Naive thymus-derived CD8-positive, alpha-beta T cell (primary cell): Measurements from ENCODE around the gene SOX5. TPM values are rescaled to one million over a fixed set of nuclear protein-coding genes. Genes with fewer than 3 reads are reported as not detected.

Source experiments
- ATAC-seq, 2 donors: fragments of 150-1000 bp; cut with Tn5 transposase in 1 of 2; sonication (Bioruptor Pico), chemical (Tn5 transposase) in 1 of 2; 1 replicate in 1 of 2; 2 replicates in 1 of 2; pipeline ENCODE4 v1.10.0; 2021; ENCODE audit warnings: mild to moderate bottlenecking in 2 of 2, moderate library complexity in 2 of 2
- POLR2A ChIA-PET: fragments of 350-600 bp; sonication (Branson Sonifier 250); formaldehyde crosslinking; loops from one replicate; lab custom pipeline; 2021; ENCODE audit warnings: antibody characterized with exemption; lab: Charles Lee
- DNase-seq, 10 donors: peaks; one replicate each; pipeline versions ENCODE4 v3.0.0 to v3.0.0-alpha.2; 2020 to 2022
- H3K27ac Mint-ChIP-seq, 10 donors: one replicate each; pipeline ENCODE4 v1.8.0; 2020 to 2022; ENCODE audit warnings: mild to moderate bottlenecking in 10 of 10, mixed read lengths in 10 of 10, moderate library complexity in 4 of 10, inconsistent platforms in 1 of 10
- H3K27me3 Mint-ChIP-seq, 5 donors: one replicate each; pipeline ENCODE4 v1.8.0; 2021 to 2022; ENCODE audit warnings: mixed read lengths in 5 of 5
- H3K36me3 Mint-ChIP-seq, 3 donors: one replicate each; pipeline ENCODE4 v1.8.0; 2020 to 2022; ENCODE audit warnings: mixed read lengths in 3 of 3, mild to moderate bottlenecking in 2 of 3, inconsistent platforms in 1 of 3
- H3K4me1 Mint-ChIP-seq, 4 donors: one replicate each; pipeline ENCODE4 v1.8.0; 2021 to 2022; ENCODE audit warnings: mixed read lengths in 4 of 4
- H3K4me3 Mint-ChIP-seq, 10 donors: one replicate each; pipeline ENCODE4 v1.8.0; 2020 to 2022; ENCODE audit warnings: mild to moderate bottlenecking in 10 of 10, mixed read lengths in 10 of 10, moderate library complexity in 6 of 10, inconsistent platforms in 1 of 10
- H3K9me3 Mint-ChIP-seq, 9 donors: one replicate each; pipeline ENCODE4 v1.8.0; 2020 to 2022; ENCODE audit warnings: mixed read lengths in 9 of 9, mild to moderate bottlenecking in 3 of 9, inconsistent platforms in 1 of 9, moderate library complexity in 1 of 9
- polyA plus RNA-seq, 3 donors: library from polyadenylated mRNA; unstranded; fragments of 300-500 nt; fragmentation: Illumina TruSeq; gene quantifications; one replicate each; pipeline ENCODE4 v1.2.3, GENCODE V29; 2021
- total RNA-seq, 8 experiments: library from RNA in 2 of 8; stranded (reverse) in 2 of 8; gene quantifications; one replicate each; pipeline ENCODE4 v1.2.3 and lab custom pipeline; 2021 to 2026

Gene SOX5
- total and polyA plus RNA-seq, 5 experiments from 2014 or later, result not detected

DNA sequence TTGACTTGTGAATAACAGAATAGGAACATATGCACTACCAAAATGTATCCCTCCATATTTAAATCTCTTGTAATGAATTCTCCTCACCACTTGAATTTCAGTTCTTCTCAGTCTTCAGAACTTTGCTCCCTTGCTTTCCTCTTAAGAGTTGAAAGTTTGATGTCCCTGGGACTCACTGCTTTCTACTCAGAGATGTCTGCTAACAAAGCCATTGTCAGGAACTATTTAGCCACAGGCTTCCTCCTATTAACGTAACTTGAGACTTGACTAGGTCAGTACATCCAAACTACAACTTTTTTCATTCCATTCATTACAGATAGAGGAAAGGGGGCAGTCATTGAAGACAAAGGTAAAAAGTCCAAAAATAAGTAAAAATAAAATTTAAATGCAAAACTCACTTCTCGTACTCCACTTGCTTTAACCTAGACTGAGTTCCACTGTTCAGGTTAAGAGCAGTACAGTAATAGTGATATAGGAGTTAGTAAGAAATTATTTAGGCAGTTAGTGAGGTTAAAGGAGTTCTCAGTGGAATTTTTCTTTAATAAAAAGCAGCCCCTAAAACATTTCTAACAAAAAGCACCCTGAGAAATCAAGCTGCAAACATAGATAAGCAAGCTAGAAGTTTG lies 364.2 kb downstream of the SOX5 start:
- ATAC-seq (no peak), DNase-seq (no peak)
- POLR2A ChIA-PET, result no interaction called here
- Mint-ChIP-seq H3K9me3 (peaks cover 0 to 9% (median 0%) of the 10 kb centered on the region in 9 donors), H3K36me3 (no peaks in the 10 kb centered on the region), H3K27ac (no peak overlapping the region), H3K4me3 (no peak overlapping the region), H3K27me3 (no peaks in the 10 kb centered on the region), H3K4me1 (no peaks in the 10 kb centered on the region)

- no peak overlapping the region for H3K27ac Mint-ChIP-seq
- ATAC-seq, result no peak
- no peaks in the 10 kb centered on the region for H3K4me1 Mint-ChIP-seq
- H3K4me3 Mint-ChIP-seq, result no peak overlapping the region
- no peaks in the 10 kb centered on the region for H3K36me3 Mint-ChIP-seq
- H3K9me3 Mint-ChIP-seq, result peaks cover 0 to 9% (median 0%) of the 10 kb centered on the region in 9 donors
- POLR2A ChIA-PET, result interaction anchor here (0.7 kb wide), 1 partner anchor 28 kb away, joined by 4 read pairs; no protein-coding TSS in a partner anchor
- no peak for DNase-seq
- H3K27me3 Mint-ChIP-seq, result no peaks in the 10 kb centered on the region
Observed at GRCh38 chr12:23581913-23582312, 367.6 kb downstream of the SOX5 start.

- peaks cover 0 to 13% (median 0%) of the 10 kb centered on the region in 9 donors for H3K9me3 Mint-ChIP-seq
- no peak for ATAC-seq
Observed at GRCh38 chr12:23579257-23579656, 370.2 kb downstream of the SOX5 start.

DNA sequence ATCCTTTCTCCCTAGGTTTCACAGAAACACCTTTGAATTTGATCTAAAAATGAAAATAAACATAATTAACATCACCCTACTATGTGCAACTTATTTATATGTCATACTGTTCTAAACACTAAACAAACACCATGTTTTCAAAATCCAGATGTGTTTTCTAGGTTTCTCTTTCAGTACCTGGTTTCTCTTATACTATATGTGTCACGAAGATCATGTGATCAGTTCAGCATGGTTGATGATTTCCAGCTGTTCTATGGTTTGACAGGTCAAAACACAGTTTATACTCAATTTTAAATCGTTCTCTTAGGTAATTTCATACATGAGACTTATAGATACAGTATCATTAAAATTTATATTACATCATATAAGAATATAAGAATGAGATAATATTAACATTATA lies 373.1 kb downstream of the SOX5 start:
- no peaks in the 10 kb centered on the region for H3K4me1 Mint-ChIP-seq
- H3K4me3 Mint-ChIP-seq, result no peak overlapping the region
- H3K36me3 Mint-ChIP-seq, result no peaks in the 10 kb centered on the region
- H3K27ac Mint-ChIP-seq, result no peak overlapping the region
- ATAC-seq (no peak), DNase-seq (no peak)
- peaks cover 0 to 11% (median 0%) of the 10 kb centered on the region in 9 donors for H3K9me3 Mint-ChIP-seq
- POLR2A ChIA-PET, result no interaction called here
- H3K27me3 Mint-ChIP-seq, result no peaks in the 10 kb centered on the region

More at GRCh38 chr12:23579257-23579656, 370.2 kb downstream of the SOX5 start:
- no peaks in the 10 kb centered on the region for H3K4me1 Mint-ChIP-seq
- H3K36me3 Mint-ChIP-seq, result no peaks in the 10 kb centered on the region
- no peak overlapping the region for H3K27ac Mint-ChIP-seq
- H3K27me3 Mint-ChIP-seq, result no peaks in the 10 kb centered on the region
- no peak for DNase-seq
- POLR2A ChIA-PET, result no interaction called here
- H3K4me3 Mint-ChIP-seq, result no peak overlapping the region

- no peak for DNase-seq
- H3K36me3 Mint-ChIP-seq, result no peaks in the 10 kb centered on the region
- H3K27ac Mint-ChIP-seq, result no peak overlapping the region
- POLR2A ChIA-PET, result no interaction called here
- no peaks in the 10 kb centered on the region for H3K27me3 Mint-ChIP-seq
- no peak for ATAC-seq
- no peak overlapping the region for H3K4me3 Mint-ChIP-seq
- H3K4me1 Mint-ChIP-seq, result no peaks in the 10 kb centered on the region
- H3K9me3 Mint-ChIP-seq, result peaks cover 0 to 20% (median 3%) of the 10 kb centered on the region in 9 donors
Observed at GRCh38 chr12:23569356-23569755, 380.1 kb downstream of the SOX5 start.

DNA sequence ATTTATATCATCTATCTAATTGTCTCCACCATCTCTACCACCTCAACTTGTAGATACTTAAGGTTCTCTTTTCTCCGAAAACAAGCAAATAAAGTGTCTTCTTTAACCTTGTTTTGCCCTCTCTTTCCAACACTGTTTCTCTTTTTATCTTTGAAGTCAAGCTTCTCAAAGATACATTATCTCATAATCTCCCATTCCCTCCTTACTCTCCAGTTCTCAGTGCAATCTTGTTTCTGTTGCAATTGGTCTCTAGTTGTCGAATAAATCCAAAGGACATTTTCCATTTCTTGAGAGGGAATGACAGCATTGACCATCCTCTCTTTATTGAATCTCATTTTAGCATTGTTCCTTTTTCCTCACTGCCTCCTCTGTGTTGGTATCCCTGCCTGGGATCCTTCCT lies 383.3 kb downstream of the SOX5 start:
- Mint-ChIP-seq H3K27ac (no peak overlapping the region), H3K36me3 (no peaks in the 10 kb centered on the region), H3K9me3 (peaks cover 0 to 17% (median 1%) of the 10 kb centered on the region in 9 donors), H3K4me3 (no peak overlapping the region), H3K4me1 (no peaks in the 10 kb centered on the region), H3K27me3 (no peaks in the 10 kb centered on the region)
- ATAC-seq (no peak), DNase-seq (no peak)
- POLR2A ChIA-PET, result no interaction called here

DNA sequence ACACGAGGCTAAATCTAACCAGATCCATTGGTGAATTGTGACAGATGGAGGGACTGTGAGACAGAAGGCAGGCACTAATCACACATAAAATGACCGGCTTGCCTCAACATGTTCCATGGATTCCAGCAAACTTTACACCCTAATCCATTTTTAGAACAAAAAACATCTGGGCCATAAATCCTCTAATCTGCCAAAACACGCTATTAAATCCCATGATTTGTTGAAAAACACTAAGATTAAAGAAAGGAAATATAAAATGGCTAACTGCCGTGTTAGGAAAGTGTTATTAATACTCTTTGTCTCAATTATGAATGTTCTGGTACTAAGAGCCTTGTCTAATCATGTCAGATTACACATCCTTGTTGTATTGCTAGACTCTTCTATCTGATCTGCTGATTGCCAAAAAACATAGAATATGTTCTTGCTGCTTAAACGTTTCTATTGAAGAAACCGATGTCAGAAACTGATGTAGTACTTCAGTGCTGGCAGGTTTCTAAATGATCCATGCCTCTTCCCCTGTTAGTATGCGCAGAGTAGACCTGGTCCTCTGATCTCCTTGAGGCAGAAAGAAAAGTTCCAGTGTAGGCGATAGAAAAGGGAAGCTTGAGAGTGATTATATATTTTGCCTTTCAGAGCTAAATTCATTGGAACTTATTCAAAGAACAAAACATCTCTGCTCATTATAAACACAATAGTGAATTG lies 384.9 kb downstream of the SOX5 start:
- H3K4me1 Mint-ChIP-seq, result no peaks in the 10 kb centered on the region
- POLR2A ChIA-PET, result no interaction called here
- no peak overlapping the region for H3K4me3 Mint-ChIP-seq
- H3K27me3 Mint-ChIP-seq, result no peaks in the 10 kb centered on the region
- ATAC-seq (no peak), DNase-seq (no peak)
- H3K36me3 Mint-ChIP-seq, result no peaks in the 10 kb centered on the region
- peaks cover 0 to 15% (median 1%) of the 10 kb centered on the region in 9 donors for H3K9me3 Mint-ChIP-seq
- H3K27ac Mint-ChIP-seq, result no peak overlapping the region

- POLR2A ChIA-PET, result no interaction called here
- no peaks in the 10 kb centered on the region for H3K27me3 Mint-ChIP-seq
- peaks cover 0 to 7% (median 0%) of the 10 kb centered on the region in 9 donors for H3K9me3 Mint-ChIP-seq
Observed at GRCh38 chr12:23561364-23562345, 387.8 kb downstream of the SOX5 start.

GRCh38 chr12:23560611-23561010 lies 388.9 kb downstream of the SOX5 start:
- Mint-ChIP-seq H3K36me3 (no peaks in the 10 kb centered on the region), H3K4me3 (no peak overlapping the region), H3K9me3 (peaks cover 0 to 7% (median 0%) of the 10 kb centered on the region in 9 donors), H3K4me1 (no peaks in the 10 kb centered on the region), H3K27me3 (no peaks in the 10 kb centered on the region), H3K27ac (no peak overlapping the region)
- POLR2A ChIA-PET, result no interaction called here
- ATAC-seq (no peak), DNase-seq (no peak)

More at GRCh38 chr12:23561364-23562345, 387.8 kb downstream of the SOX5 start:
- H3K4me3 Mint-ChIP-seq, result no peak overlapping the region
- no peaks in the 10 kb centered on the region for H3K36me3 Mint-ChIP-seq
- ATAC-seq (no peak), DNase-seq (no peak)
- no peak overlapping the region for H3K27ac Mint-ChIP-seq
- H3K4me1 Mint-ChIP-seq, result no peaks in the 10 kb centered on the region

DNA sequence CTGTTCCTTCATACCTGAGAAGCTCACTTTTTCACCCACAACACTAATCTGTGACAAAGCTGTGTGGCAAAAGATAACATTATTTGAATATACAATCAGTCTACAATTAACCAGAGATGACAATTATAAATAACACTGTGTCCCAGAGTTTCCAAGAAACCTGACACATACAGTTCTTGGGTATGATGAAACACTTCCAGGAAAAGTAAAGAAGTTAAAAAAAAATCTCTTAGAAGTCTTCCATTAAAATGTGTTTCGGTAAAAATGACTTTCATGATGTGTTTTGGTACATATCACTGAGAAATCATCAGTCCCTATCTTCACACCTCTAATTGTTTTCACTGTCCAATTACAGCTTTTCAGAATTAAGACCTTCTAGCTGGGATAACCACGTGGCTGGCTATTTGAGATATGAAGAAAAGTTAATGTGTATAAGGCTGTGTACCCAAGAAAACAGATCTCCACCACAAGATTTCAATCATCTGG lies 390.2 kb downstream of the SOX5 start:
- H3K27ac Mint-ChIP-seq, result no peak overlapping the region
- H3K27me3 Mint-ChIP-seq, result no peaks in the 10 kb centered on the region
- no peaks in the 10 kb centered on the region for H3K36me3 Mint-ChIP-seq
- POLR2A ChIA-PET, result no interaction called here
- peaks cover 0 to 7% (median 0%) of the 10 kb centered on the region in 9 donors for H3K9me3 Mint-ChIP-seq
- ATAC-seq (no peak), DNase-seq (no peak)
- H3K4me3 Mint-ChIP-seq, result no peak overlapping the region
- H3K4me1 Mint-ChIP-seq, result no peaks in the 10 kb centered on the region

DNA sequence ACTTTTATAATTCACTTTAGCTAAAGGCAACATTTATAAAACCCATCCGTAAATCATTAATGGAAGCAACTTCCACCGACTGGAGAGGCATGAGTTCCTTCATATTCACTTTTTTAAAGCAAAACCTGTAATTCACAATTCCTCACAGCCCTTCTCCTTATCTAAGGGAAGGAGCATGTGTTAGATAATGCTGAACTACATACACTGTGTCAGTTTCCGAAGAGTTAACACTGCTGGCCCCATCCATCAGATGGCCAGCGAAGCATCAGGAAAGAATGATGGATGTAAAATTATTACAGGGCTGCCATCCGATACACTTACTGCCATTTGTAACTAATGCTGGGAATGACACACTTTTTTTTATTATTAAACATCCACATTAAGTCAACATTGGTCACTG lies 392.8 kb downstream of the SOX5 start:
- Mint-ChIP-seq H3K9me3 (peaks cover 0 to 12% (median 0%) of the 10 kb centered on the region in 9 donors), H3K27me3 (no peaks in the 10 kb centered on the region), H3K27ac (no peak overlapping the region), H3K4me1 (no peaks in the 10 kb centered on the region), H3K4me3 (no peak overlapping the region), H3K36me3 (no peaks in the 10 kb centered on the region)
- DNase-seq (no peak), ATAC-seq (no peak)
- POLR2A ChIA-PET, result no interaction called here

DNA sequence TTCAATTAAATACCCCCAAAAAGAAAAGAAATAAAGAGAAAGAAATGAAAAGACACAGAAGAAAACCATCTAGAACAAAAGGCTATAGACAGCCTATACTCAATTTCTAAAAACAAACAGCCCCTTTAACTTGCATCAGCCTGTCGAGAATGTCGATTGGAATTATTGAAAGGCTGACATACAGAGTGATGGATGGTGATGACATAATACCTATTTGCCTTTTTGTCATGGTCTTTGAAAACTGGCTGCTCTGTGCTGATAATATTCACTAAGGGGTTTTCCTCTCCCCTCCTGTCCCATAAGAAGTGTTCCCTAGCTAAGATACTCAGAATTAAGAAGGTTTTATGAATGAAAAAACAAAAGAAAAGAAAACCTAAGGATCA lies 393.7 kb downstream of the SOX5 start:
- Mint-ChIP-seq H3K4me1 (no peaks in the 10 kb centered on the region), H3K27me3 (no peaks in the 10 kb centered on the region), H3K9me3 (peaks cover 0 to 13% (median 0%) of the 10 kb centered on the region in 9 donors), H3K4me3 (no peak overlapping the region), H3K27ac (no peak overlapping the region), H3K36me3 (no peaks in the 10 kb centered on the region)
- DNase-seq, result no peak
- POLR2A ChIA-PET, result no interaction called here
- ATAC-seq, result no peak
